CD4-positive, alpha-beta T cell (primary cell): Measurements from ENCODE around the gene SPTBN5. TPM values are rescaled to one million over a fixed set of nuclear protein-coding genes. Genes with fewer than 3 reads are reported as not detected.

Experiments used
- ATAC-seq: fragments of 200-7000 bp; cut with Tn5 transposase; one replicate; pipeline ENCODE4 v1.10.0; 2022; ENCODE audit warnings: mild to moderate bottlenecking; ENCODE audit not compliant: poor library complexity
- CTCF ChIA-PET: fragments of 350-600 bp; sonication (Branson Sonifier 250); formaldehyde crosslinking; loops from one replicate; lab custom pipeline; 2021; ENCODE audit warnings: antibody characterized with exemption, inconsistent platforms; lab: Charles Lee
- POLR2A ChIA-PET: fragments of 350-600 bp; sonication (Branson Sonifier 250); formaldehyde crosslinking; loops from one replicate; lab custom pipeline; 2021; ENCODE audit warnings: antibody characterized with exemption, inconsistent platforms; lab: Charles Lee
- DNase-seq, 14 experiments: peaks; one replicate each; pipeline ENCODE4 v3.0.0-alpha.2; 2013 to 2020; ENCODE audit warnings: mixed read lengths in 2 of 14
- H3K27ac ChIP-seq, 2 donors: one replicate each; pipeline versions ENCODE4 v1.5.1 to v1.7.0; 2013; ENCODE audit warnings: low read length in 2 of 2, low read depth in 1 of 2, mild to moderate bottlenecking in 1 of 2
- H3K27me3 ChIP-seq, 2 experiments: 1 replicate in 1 of 2; 2 replicates in 1 of 2; pipeline versions ENCODE4 v1.6.1 to v1.7.0; 2013; ENCODE audit warnings: low read length in 2 of 2, control low read depth in 1 of 2, mild to moderate bottlenecking in 1 of 2, moderate library complexity in 1 of 2; ENCODE audit not compliant: insufficient read depth in 2 of 2, control insufficient read depth in 1 of 2
- H3K36me3 ChIP-seq: one replicate; pipeline ENCODE4 v1.6.1; 2013; ENCODE audit warnings: low read length, control low read depth; ENCODE audit not compliant: insufficient read depth
- H3K4me1 ChIP-seq: one replicate; pipeline ENCODE4 v1.6.1; 2013; ENCODE audit warnings: low read length, control low read depth; ENCODE audit not compliant: insufficient read depth
- H3K4me3 ChIP-seq: one replicate; pipeline ENCODE4 v1.5.1; 2013; ENCODE audit warnings: mild to moderate bottlenecking, low read length, moderate library complexity
- H3K9me3 ChIP-seq, 2 experiments: 1 replicate in 1 of 2; 2 replicates in 1 of 2; pipeline versions ENCODE4 v1.6.1 to v1.7.0; 2013; ENCODE audit warnings: low read length in 2 of 2, mild to moderate bottlenecking in 2 of 2, control low read depth in 1 of 2, moderate library complexity in 1 of 2; ENCODE audit not compliant: control insufficient read depth in 1 of 2, insufficient read depth in 1 of 2
- H3K27ac Mint-ChIP-seq: one replicate; pipeline ENCODE4 v1.8.0; 2020; ENCODE audit warnings: mixed read lengths
- H3K27me3 Mint-ChIP-seq: one replicate; pipeline ENCODE4 v1.8.0; 2021; ENCODE audit warnings: mixed read lengths
- H3K36me3 Mint-ChIP-seq: one replicate; pipeline ENCODE4 v1.8.0; 2021; ENCODE audit warnings: low read depth, mixed read lengths
- H3K4me1 Mint-ChIP-seq: one replicate; pipeline ENCODE4 v1.8.0; 2021; ENCODE audit warnings: low read depth, mixed read lengths
- H3K4me3 Mint-ChIP-seq: one replicate; pipeline ENCODE4 v1.8.0; 2020; ENCODE audit warnings: mild to moderate bottlenecking, mixed read lengths
- H3K9me3 Mint-ChIP-seq: one replicate; pipeline ENCODE4 v1.8.0; 2020; ENCODE audit warnings: mixed read lengths
- CTCF ChIP-seq: fragments of 200-600 bp; IDR thresholded peaks from one replicate; pipeline ENCODE4 v1.8.0; 2022; ENCODE audit warnings: antibody characterized with exemption, mild to moderate bottlenecking
- intact Hi-C, 2 experiments: fragments of 100-400 bp; cut with DNase I in 1 of 2; cut with micrococcal nuclease in 1 of 2; formaldehyde crosslinking; loops; one replicate each; pipeline versions ENCODE4 v1.15.1 to v1.9.0; 2023 to 2025; cut with DNase I, micrococcal nuclease
- total RNA-seq, 174 experiments: library from RNA in 2 of 174; stranded (reverse) in 2 of 174; gene quantifications; one replicate each; pipeline ENCODE4 v1.2.3 and lab custom pipeline; 2021 to 2026

Gene SPTBN5
- total RNA-seq, 2 experiments from 2014 or later: 2.2 to 2.3 TPM

GRCh38 chr15:41829959-41830646 is 63.8 kb downstream of the SPTBN5 start:
- Mint-ChIP-seq H3K9me3 (no peaks in the 10 kb centered on the region), H3K4me1 (peaks cover 42% of the 10 kb centered on the region), H3K27me3 (no peaks in the 10 kb centered on the region), H3K4me3 (peak overlapping the region; percentile 34), H3K36me3 (peaks cover 43% of the 10 kb centered on the region), H3K27ac (no peak overlapping the region)
- Histone ChIP-seq H3K27me3 (no peaks in the 10 kb centered on the region), H3K4me1 (peaks cover 66% of the 10 kb centered on the region), H3K27ac (no peak overlapping the region), H3K36me3 (peaks cover 28% of the 10 kb centered on the region), H3K9me3 (no peaks in the 10 kb centered on the region), H3K4me3 (no peak overlapping the region)
- ChIA-PET CTCF (no interaction called here), POLR2A (interaction anchor here (1.8 kb wide), 1 partner anchor 65 kb away, joined by 7 read pairs; no protein-coding TSS in a partner anchor)
- no peak for TF ChIP-seq CTCF
- ATAC-seq: no peak
- intact Hi-C loops: loop anchor here (2.0 to 5.0 kb wide), 7 partner anchors 65 to 428 kb away; partner anchors contain the start of genes EHD4 (in 1 of the 2), NDUFAF1 (in 1 of the 2), RTF1 (in 1 of the 2) and SPTBN5 (in 1 of the 2)
- no peak for DNase-seq

- Mint-ChIP-seq H3K9me3 (no peaks in the 10 kb centered on the region), H3K4me1 (peaks cover 35% of the 10 kb centered on the region), H3K36me3 (peaks cover 41% of the 10 kb centered on the region), H3K27me3 (no peaks in the 10 kb centered on the region), H3K4me3 (peak overlapping the region; percentile 90), H3K27ac (peak overlapping the region; percentile 87)
- Histone ChIP-seq H3K36me3 (peaks cover 24% of the 10 kb centered on the region), H3K27me3 (no peaks in the 10 kb centered on the region), H3K4me3 (peak overlapping the region; percentile 92), H3K27ac (no peak overlapping the region), H3K4me1 (peaks cover 58% of the 10 kb centered on the region), H3K9me3 (no peaks in the 10 kb centered on the region)
- ChIA-PET CTCF (interaction anchor here (0.6 to 2.9 kb wide), 3 partner anchors 55 to 246 kb away, joined by 3 to 19 read pairs (median 4); partner anchors contain the start of gene MAPKBP1), POLR2A (interaction anchor here (1.5 to 3.4 kb wide), 4 partner anchors 17 to 76 kb away, joined by 3 to 25 read pairs (median 6); partner anchors contain the start of gene MAPKBP1)
- DNase-seq (no peak), ATAC-seq (no peak)
- no peak for TF ChIP-seq CTCF
- intact Hi-C loops: loop anchor here (1.0 to 5.0 kb wide), 8 partner anchors 54 to 426 kb away; partner anchors contain the start of genes EHD4 (in 1 of the 2), MAPKBP1 (in 1 of the 2), NDUFAF1 (in 1 of the 2) and RTF1 (in 1 of the 2)
Measured at GRCh38 chr15:41828807-41829141, 65.1 kb downstream of the SPTBN5 start.

- no peaks in the 10 kb centered on the region for H3K9me3 ChIP-seq
- Mint-ChIP-seq H3K27ac (peak within 1 kb of the TSS; percentile 87), H3K4me3 (peak within 1 kb of the TSS; percentile 90), H3K9me3 (no peaks in the 10 kb centered on the region), H3K27me3 (no peaks in the 10 kb centered on the region), H3K4me1 (peaks cover 30% of the 10 kb centered on the region), H3K36me3 (peaks cover 41% of the 10 kb centered on the region)
- H3K4me1 ChIP-seq: peaks cover 52% of the 10 kb centered on the region
- peak within 1 kb of the TSS; percentile 53 to 64 for H3K27ac ChIP-seq
- DNase-seq: peak; percentile 92 to 99 (median 96)
- peak within 1 kb of the TSS; percentile 92 for H3K4me3 ChIP-seq
- POLR2A ChIA-PET: interaction anchor here (1.2 to 3.4 kb wide), 7 partner anchors 16 to 144 kb away, joined by 3 to 25 read pairs (median 5); partner anchors contain the start of genes EHD4 and MAPKBP1
- H3K27me3 ChIP-seq: no peaks in the 10 kb centered on the region
- TF ChIP-seq CTCF: no peak
- H3K36me3 ChIP-seq: peaks cover 30% of the 10 kb centered on the region
- CTCF ChIA-PET: interaction anchor here (0.8 to 2.9 kb wide), 3 partner anchors 16 to 77 kb away, joined by 3 to 19 read pairs (median 3); partner anchors contain the start of gene MAPKBP1
- intact Hi-C loops: loop anchor here (1.0 to 5.0 kb wide), 9 partner anchors 54 to 426 kb away; partner anchors contain the start of genes EHD4 (in 1 of the 2), MAPKBP1 (in 1 of the 2), NDUFAF1 (in 1 of the 2) and RTF1 (in 1 of the 2)
- peak; percentile 94 for ATAC-seq
Measured at GRCh38 chr15:41827880-41828806, 65.7 kb downstream of the SPTBN5 start, which contains the start of gene JMJD7. Gene JMJD7 (plus strand): TSS chr15:41828092. CDS start chr15:41828125, 33 bp downstream.
